Peyer's patch (tissue), 4 donors: ENCODE data around the gene TSPO. TPM values are rescaled to one million over a fixed set of nuclear protein-coding genes. Genes with fewer than 3 reads are reported as not detected.
A peak's percentile ranks its signal among the peaks of the same experiment; 100 is the strongest.

Experiments used
- DNase-seq, 3 donors: peaks; one replicate each; pipeline ENCODE4 v3.0.0-alpha.2; 2017 to 2019
- H3K27ac ChIP-seq, 4 donors: fragments of 200-600 bp; sonication (generic); one replicate each; pipeline ENCODE4 v1.5.1; 2016 to 2019
- H3K27me3 ChIP-seq, 2 donors: fragments of 200-600 bp; sonication (generic); one replicate each; pipeline ENCODE4 v1.5.1; 2019
- H3K36me3 ChIP-seq, 3 donors: fragments of 200-600 bp; sonication (generic); one replicate each; pipeline ENCODE4 v1.5.1; 2016 to 2019
- H3K4me1 ChIP-seq, 4 donors: fragments of 200-600 bp; sonication (generic); one replicate each; pipeline ENCODE4 v1.5.1; 2016 to 2019
- H3K4me3 ChIP-seq, 4 donors: fragments of 200-600 bp; sonication (generic); 1 replicate in 3 of 4; 2 replicates in 1 of 4; pipeline ENCODE4 v1.5.1; 2016 to 2019; ENCODE audit warnings: mild to moderate bottlenecking in 1 of 4
- H3K9me3 ChIP-seq, 4 donors: fragments of 200-600 bp; sonication (generic); one replicate each; pipeline ENCODE4 v1.5.1; 2016 to 2019; ENCODE audit warnings: mild to moderate bottlenecking in 1 of 4
- CTCF ChIP-seq, 6 experiments: fragments of 450-650 bp in 4 of 6; fragments of 200-600 bp in 2 of 6; sonication (generic) in 1 of 6; IDR thresholded peaks; one replicate each; pipeline ENCODE4 v1.5.1; 2017 to 2019; ENCODE audit warnings: antibody characterized with exemption in 6 of 6, mild to moderate bottlenecking in 3 of 6, moderate library complexity in 1 of 6
- POLR2A ChIP-seq, 2 donors: fragments of 450-650 bp; IDR thresholded peaks; one replicate each; pipeline ENCODE4 v1.5.1; 2017; ENCODE audit warnings: antibody characterized with exemption in 2 of 2, mild to moderate bottlenecking in 2 of 2, moderate library complexity in 2 of 2
- total RNA-seq, 4 donors: library from RNA; depleted of rRNA; stranded (reverse); fragments of >200 nt; gene quantifications; one replicate each; pipeline ENCODE4 v1.1.0, GENCODE V29; 2016

TSPO gene
- total RNA-seq, 4 donors from 2014 or later, result 220 to 304 (median 270) TPM

GRCh38 chr22:43154887-43155536, 3.7 kb downstream of the TSPO start:
- Histone ChIP-seq H3K9me3 (no peaks in the 10 kb centered on the region), H3K27ac (no peak overlapping the region), H3K4me1 (peaks cover 0 to 53% (median 11%) of the 10 kb centered on the region in 4 donors), H3K27me3 (no peaks in the 10 kb centered on the region), H3K36me3 (no peaks in the 10 kb centered on the region), H3K4me3 (no peak overlapping the region)
- no peak for TF ChIP-seq POLR2A (IDR thresholded peaks at IDR 0.05)
- no peak for TF ChIP-seq CTCF (IDR thresholded peaks at IDR 0.05)
- no peak for DNase-seq

GRCh38 chr22:43155789-43156188, 4.4 kb downstream of the TSPO start:
- no peak for TF ChIP-seq CTCF (IDR thresholded peaks at IDR 0.05)
- TF ChIP-seq POLR2A (IDR thresholded peaks at IDR 0.05), result no peak
- Histone ChIP-seq H3K36me3 (no peaks in the 10 kb centered on the region), H3K4me1 (peaks cover 0 to 57% (median 9%) of the 10 kb centered on the region in 4 donors), H3K27ac (no peak overlapping the region), H3K27me3 (no peaks in the 10 kb centered on the region), H3K4me3 (no peak overlapping the region), H3K9me3 (no peaks in the 10 kb centered on the region)
- no peak for DNase-seq

- Histone ChIP-seq H3K9me3 (no peaks in the 10 kb centered on the region), H3K36me3 (peaks cover 0 to 4% (median 0%) of the 10 kb centered on the region in 3 donors), H3K4me1 (peaks cover 0 to 57% (median 7%) of the 10 kb centered on the region in 4 donors), H3K27ac (no peak overlapping the region), H3K4me3 (no peak overlapping the region), H3K27me3 (no peaks in the 10 kb centered on the region)
- no peak for DNase-seq
- TF ChIP-seq CTCF (IDR thresholded peaks at IDR 0.05) (no peak), POLR2A (IDR thresholded peaks at IDR 0.05) (no peak)
Measured at GRCh38 chr22:43156413-43156812, 5.1 kb downstream of the TSPO start.

- Histone ChIP-seq H3K36me3 (peaks cover 0 to 14% (median 0%) of the 10 kb centered on the region in 3 donors), H3K27ac (no peak overlapping the region), H3K9me3 (no peaks in the 10 kb centered on the region), H3K27me3 (no peaks in the 10 kb centered on the region), H3K4me1 (peaks cover 0 to 54% (median 0%) of the 10 kb centered on the region in 4 donors), H3K4me3 (no peak overlapping the region)
- no peak for DNase-seq
- TF ChIP-seq CTCF (IDR thresholded peaks at IDR 0.05), result no peak
- TF ChIP-seq POLR2A (IDR thresholded peaks at IDR 0.05), result no peak
Measured at GRCh38 chr22:43157874-43158546, 6.7 kb downstream of the TSPO start.

GRCh38 chr22:43158778-43159483, 7.6 kb downstream of the TSPO start:
- Histone ChIP-seq H3K9me3 (no peaks in the 10 kb centered on the region), H3K36me3 (peaks cover 0 to 14% (median 0%) of the 10 kb centered on the region in 3 donors), H3K4me3 (no peak overlapping the region), H3K27ac (peak overlapping the region in 3 of 4 donors; percentile 23 to 52 (median 36)), H3K27me3 (no peaks in the 10 kb centered on the region), H3K4me1 (peaks cover 0 to 61% (median 0%) of the 10 kb centered on the region in 4 donors)
- no peak for DNase-seq
- no peak for TF ChIP-seq CTCF (IDR thresholded peaks at IDR 0.05)
- TF ChIP-seq POLR2A (IDR thresholded peaks at IDR 0.05), result no peak
